ENCODE measurements around the gene KMT2D.
A peak's percentile ranks its signal among the peaks of the same experiment; 100 is the strongest.

KMT2D gene

DNA sequence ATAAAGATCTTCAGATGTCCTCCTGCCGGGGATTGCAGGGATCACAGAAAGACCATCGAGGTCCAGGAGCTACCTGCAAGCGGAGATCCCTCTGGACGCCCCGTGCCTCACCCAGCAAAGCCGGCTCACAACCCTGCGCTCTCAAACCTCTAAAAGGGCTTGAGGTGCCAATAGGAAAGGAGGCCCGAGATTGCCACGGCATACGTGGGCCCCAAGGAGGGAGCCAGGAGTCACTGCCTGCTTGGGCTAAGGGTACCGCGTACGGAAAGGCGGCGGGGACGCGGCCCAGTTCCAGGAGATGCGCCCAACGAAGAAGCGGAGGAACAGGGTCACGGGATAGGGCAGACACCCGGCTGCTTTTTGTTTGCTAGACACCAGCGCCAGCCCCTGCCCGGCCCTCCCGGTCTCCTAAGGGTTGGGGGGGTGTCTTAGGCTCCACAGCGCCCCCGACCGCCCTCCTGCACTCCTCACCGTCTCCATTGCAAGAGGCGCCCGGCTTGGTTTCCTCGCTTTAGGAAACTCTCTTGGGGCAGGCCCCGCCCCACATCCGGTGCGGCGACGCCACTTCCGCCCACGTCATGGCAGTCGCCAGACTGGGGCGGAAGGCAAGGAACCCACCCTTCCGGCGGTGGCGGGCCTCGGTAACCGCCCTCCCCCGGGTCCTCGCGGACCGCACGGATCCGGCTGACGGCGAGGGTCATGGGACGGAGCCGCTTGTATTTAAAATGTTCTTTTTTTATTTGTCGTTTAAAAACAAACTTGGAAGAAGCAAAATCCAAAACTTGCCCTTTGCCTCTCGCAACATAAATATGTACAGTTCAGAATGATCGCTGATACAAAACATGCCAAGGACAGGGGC, 42.1 kb downstream of the KMT2D start, which contains the start of gene PRKAG1:
Gene PRKAG1, minus strand, starts transcription at position 516 of the 859 bp plus-strand sequence. Its CDS starts 36 bp downstream, at position 480.
- peak; percentile 98 for DNase-seq

DNA sequence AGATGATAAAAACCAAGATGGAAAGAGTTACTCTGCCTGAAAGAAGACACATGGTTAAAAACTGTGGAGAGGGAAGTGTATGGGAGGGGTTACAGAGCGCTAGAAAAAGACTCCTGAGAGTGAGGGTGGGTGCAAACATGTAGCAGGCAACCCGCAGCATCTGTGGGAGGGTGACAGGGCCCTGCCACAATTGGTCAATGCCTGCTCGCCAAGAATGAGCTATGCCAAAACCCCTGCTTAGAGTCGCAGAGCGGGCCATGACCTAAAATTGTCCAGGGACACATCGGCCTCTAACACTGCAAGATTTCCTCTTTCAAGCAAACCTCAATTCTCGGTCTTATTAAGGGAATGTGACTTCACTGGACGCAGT, 42.7 kb downstream of the KMT2D start:
- DNase-seq, result no peak

DNA sequence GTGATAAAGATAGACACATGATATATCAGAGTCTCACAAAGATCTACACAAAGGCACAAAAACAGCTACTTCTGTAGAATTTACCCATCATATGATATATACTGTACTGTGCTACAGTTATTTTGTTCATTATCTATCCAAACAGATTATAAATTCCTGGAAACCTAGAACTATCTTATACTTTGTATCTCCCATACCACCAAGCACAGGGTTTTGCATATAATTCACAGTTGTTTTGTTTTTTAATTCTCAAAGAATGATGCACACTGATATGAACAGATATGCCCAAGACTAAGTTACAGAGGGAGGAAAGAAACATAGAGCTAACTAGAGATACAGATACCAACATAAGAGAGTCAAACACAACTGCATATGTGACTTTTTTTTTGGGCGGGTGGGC, 45.4 kb downstream of the KMT2D start:
- DNase-seq, result no peak

DNA sequence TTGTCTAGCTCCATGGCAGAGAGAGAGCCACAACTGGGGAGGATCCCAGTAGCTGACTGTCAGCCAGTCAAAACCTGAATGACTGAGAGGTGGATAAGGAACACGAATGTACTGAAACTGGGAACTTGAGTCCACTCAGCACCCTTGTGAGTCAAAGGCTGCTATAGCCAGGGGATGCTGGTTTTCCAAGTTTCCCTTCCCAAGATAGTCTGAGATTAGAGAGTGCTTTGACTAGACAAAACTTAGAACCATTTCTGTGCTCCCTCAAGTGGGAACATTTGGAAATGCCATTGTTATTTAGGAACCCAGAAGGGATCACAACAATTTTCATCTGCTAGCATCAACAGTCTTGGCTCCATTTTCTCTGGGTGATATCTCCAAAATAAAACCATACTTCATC, 46.0 kb downstream of the KMT2D start:
- no peak for DNase-seq

DNA sequence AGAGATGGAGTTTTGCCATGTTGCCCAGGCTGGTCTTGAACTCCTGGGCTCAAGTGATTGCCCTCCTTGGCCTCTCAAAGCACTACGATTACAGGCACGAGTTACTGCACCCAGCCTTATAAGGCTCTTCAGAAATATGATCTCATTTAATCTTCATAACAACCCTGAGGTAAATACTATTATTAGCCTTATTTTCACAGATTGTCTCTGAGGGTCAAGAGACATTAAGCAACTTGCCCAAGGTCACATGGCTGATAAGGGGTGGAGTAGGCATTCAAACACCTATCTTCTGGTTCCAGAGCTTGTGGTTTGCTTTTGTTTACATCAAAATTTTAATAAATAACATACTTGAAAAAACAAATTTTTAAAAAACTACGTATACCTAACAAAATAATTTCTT, 47.2 kb downstream of the KMT2D start:
- no peak for DNase-seq

DNA sequence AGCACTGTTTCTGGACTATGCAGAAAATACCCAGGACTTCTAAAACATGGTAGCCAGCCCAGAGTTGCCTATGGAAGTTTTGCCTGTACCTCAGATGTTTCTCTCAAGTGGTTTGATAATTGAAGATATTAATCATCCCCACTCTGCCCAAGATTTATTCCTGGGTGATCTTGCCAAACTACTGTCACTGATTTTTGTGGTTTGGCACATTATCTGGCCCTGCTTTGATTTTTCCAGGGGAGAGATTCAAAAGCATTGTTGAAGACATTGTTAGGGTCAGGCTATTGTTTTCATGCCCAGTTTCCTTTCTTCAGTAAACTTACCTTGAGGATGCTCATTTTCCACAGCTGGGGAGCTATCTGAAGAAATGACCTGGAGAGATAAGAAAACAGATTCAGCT, 47.9 kb downstream of the KMT2D start:
- no peak for DNase-seq
